ENCODE results near the gene CLCN6.

DNA sequence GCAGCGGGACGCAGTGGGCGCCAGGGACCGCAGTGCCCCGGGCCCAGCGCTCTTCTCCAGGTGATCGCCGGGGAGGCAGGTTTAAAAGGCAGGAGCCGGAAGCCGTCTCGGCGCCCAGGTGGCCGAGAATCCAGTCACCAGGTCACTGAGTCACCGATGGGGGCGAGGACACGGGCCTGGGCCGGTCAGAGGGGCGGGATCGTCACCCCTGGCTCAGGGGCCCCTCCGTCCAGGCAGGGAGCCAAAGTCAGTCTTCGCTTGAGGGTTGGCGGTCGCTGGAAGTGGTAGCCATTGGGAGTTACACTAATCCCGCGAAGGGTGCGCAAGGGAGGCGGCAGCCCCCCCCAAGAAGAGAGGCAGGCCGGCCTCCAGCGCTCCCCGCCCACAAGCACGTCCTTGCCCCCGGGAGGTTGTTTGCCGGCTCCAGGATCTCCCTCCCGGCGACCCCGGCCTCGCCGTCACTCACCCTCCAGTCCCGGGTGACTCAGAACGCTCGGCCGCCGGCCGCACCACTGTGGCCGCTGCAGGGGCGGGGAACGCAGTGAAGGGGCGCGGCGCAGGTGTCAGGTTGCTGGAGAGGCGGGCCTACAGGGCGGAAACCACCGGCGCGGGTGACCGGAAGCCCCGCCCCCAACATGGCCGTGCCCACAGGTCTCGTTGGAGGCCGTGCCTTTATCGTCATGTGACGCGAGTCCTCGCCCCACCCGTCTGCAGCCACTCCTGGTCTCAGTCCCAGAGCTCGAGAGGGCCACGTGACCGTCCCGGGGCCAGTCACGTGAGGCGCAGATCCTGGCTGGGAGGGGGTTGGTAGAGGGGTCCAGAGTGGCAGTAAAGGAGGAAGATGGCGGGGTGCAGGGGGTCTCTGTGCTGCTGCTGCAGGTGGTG, at the start of gene CLCN6, which contains the start of gene MTHFR:
- TF ChIP-seq, protein P1, sequence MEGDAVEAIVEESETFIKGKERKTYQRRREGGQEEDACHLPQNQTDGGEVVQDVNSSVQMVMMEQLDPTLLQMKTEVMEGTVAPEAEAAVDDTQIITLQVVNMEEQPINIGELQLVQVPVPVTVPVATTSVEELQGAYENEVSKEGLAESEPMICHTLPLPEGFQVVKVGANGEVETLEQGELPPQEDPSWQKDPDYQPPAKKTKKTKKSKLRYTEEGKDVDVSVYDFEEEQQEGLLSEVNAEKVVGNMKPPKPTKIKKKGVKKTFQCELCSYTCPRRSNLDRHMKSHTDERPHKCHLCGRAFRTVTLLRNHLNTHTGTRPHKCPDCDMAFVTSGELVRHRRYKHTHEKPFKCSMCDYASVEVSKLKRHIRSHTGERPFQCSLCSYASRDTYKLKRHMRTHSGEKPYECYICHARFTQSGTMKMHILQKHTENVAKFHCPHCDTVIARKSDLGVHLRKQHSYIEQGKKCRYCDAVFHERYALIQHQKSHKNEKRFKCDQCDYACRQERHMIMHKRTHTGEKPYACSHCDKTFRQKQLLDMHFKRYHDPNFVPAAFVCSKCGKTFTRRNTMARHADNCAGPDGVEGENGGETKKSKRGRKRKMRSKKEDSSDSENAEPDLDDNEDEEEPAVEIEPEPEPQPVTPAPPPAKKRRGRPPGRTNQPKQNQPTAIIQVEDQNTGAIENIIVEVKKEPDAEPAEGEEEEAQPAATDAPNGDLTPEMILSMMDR (IDR thresholded peaks at IDR 0.05): peak in 2 of 3 donors; percentile 6 to 16
- TF ChIP-seq POLR2A (IDR thresholded peaks at IDR 0.05) (peak; percentile 88), POLR2AphosphoS5 (IDR thresholded peaks at IDR 0.05) (peak; percentile 77 to 95 (median 95))
